DOHH2 (cell line): ENCODE results near the gene HSPA6.

ENCODE experiments used
- EZH2phosphoT487 ChIP-seq: fragments of 200-600 bp; sonication (generic); IDR thresholded peaks from 2 replicates; pipeline ENCODE4 v1.6.1; 2017; ENCODE audit warnings: borderline replicate concordance, mild to moderate bottlenecking, antibody characterized with exemption, low read length, moderate library complexity, mixed read lengths
- TF ChIP-seq, protein P1 (sequence below): fragments of 200-600 bp; sonication (generic); IDR thresholded peaks from one replicate; pipeline ENCODE4 v1.5.1; 2014; ENCODE audit warnings: antibody characterized with exemption, mild to moderate bottlenecking, low read depth, low read length; ENCODE audit not compliant: poor library complexity, severe bottlenecking

DNA sequence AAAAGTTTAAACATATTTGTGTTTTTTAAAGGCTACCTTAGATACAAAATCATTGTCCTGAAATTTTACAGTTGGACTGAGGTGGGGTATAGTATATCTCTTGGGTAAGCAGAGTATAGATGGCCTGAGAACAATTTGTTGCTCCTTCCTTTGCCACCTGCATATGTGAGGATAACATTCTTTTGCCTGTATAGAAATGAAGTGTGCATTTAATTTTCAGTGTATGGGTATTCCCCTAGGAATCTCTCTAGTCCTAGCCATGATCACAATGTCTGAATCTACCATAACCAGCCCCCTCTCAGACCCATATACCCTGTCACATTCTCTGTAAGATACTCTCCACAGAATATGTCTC is 21.0 kb upstream of the HSPA6 start:
- no peak for TF ChIP-seq EZH2phosphoT487
- TF ChIP-seq, protein P1, sequence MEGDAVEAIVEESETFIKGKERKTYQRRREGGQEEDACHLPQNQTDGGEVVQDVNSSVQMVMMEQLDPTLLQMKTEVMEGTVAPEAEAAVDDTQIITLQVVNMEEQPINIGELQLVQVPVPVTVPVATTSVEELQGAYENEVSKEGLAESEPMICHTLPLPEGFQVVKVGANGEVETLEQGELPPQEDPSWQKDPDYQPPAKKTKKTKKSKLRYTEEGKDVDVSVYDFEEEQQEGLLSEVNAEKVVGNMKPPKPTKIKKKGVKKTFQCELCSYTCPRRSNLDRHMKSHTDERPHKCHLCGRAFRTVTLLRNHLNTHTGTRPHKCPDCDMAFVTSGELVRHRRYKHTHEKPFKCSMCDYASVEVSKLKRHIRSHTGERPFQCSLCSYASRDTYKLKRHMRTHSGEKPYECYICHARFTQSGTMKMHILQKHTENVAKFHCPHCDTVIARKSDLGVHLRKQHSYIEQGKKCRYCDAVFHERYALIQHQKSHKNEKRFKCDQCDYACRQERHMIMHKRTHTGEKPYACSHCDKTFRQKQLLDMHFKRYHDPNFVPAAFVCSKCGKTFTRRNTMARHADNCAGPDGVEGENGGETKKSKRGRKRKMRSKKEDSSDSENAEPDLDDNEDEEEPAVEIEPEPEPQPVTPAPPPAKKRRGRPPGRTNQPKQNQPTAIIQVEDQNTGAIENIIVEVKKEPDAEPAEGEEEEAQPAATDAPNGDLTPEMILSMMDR = no peak
